Choroid plexus epithelial cell (primary cell): Measurements from ENCODE around the gene EID3.

ENCODE experiments used
- DNase-seq: peaks from one replicate; pipeline ENCODE4 v3.0.0-alpha.2; 2010; ENCODE audit warnings: low read depth
- H3K4me3 ChIP-seq: 2 replicates; pipeline ENCODE4 v1.5.1; 2011; ENCODE audit warnings: low read depth, mild to moderate bottlenecking, control low read depth, low read length, moderate library complexity
- CTCF ChIP-seq: conservative IDR thresholded peaks from 2 replicates; pipeline ENCODE4 v1.5.1; 2011; ENCODE audit warnings: low read depth, mild to moderate bottlenecking, control low read depth, inconsistent platforms, low read length, moderate library complexity

The EID3 gene

GRCh38 chr12:104306376-104306775 lies 2.8 kb downstream of the EID3 start:
- no peak overlapping the region for H3K4me3 ChIP-seq
- TF ChIP-seq CTCF, result no peak
- no peak for DNase-seq

GRCh38 chr12:104306943-104307654 lies 3.6 kb downstream of the EID3 start:
- TF ChIP-seq CTCF, result no peak
- no peak overlapping the region for H3K4me3 ChIP-seq

GRCh38 chr12:104307655-104308000 lies 4.1 kb downstream of the EID3 start:
- no peak for DNase-seq
- TF ChIP-seq CTCF, result no peak
- no peak overlapping the region for H3K4me3 ChIP-seq

More at GRCh38 chr12:104306943-104307654, 3.6 kb downstream of the EID3 start:
- peak; percentile 47 for DNase-seq

- TF ChIP-seq CTCF, result no peak
- no peak overlapping the region for H3K4me3 ChIP-seq
- DNase-seq, result no peak
Observed at GRCh38 chr12:104309446-104309993, 6.0 kb downstream of the EID3 start.

- DNase-seq, result no peak
- TF ChIP-seq CTCF, result no peak
- H3K4me3 ChIP-seq, result no peak overlapping the region
Observed at GRCh38 chr12:104310751-104311633, 7.5 kb downstream of the EID3 start.

- no peak overlapping the region for H3K4me3 ChIP-seq
- no peak for TF ChIP-seq CTCF
- DNase-seq, result no peak
Observed at GRCh38 chr12:104312202-104312601, 8.7 kb downstream of the EID3 start.
